Measurements from ENCODE around the gene GPR158.
"Not testable (repeated sequence)": the region's sequence is repeated elsewhere in the genome, so short reads cannot be mapped to it uniquely, and the experiment has no call there.

Gene GPR158

DNA sequence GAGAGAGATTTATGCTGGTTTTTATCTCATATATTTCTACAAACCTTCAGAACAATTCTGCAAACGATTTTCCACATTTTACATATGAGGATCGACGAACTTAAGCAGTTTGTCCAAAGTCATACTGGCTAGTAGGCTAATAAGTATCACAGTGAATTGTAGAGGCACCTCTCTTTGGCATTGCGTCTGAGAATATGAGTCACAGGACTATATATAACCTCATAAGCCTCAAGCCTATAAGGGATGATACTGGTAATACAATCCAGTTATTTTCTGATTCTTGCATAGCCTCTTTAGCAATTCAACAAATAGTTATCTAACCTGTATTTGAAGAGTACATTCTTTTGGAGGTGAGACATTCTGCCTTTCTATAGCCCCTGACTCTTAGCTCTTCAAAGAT, 129.8 kb downstream of the GPR158 start:
- DNase-seq = no peak

DNA sequence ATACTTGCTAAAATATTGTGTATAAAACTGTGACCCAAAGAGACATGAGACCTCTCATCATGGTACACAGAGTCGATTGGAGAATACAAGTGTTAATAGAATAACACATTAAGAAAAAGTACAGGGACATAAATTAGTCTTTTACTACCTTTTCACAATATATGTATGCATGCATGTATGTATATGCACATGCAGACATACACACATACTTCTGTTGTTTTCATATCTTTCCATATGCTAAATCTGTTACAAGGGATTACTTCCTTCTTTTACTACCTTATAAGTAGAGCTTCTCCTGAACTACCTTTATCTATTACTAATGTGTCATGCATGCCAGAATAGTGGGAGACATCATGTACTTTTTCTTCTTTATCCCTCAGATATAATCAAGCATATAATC, 131.6 kb downstream of the GPR158 start:
- no peak for DNase-seq

DNA sequence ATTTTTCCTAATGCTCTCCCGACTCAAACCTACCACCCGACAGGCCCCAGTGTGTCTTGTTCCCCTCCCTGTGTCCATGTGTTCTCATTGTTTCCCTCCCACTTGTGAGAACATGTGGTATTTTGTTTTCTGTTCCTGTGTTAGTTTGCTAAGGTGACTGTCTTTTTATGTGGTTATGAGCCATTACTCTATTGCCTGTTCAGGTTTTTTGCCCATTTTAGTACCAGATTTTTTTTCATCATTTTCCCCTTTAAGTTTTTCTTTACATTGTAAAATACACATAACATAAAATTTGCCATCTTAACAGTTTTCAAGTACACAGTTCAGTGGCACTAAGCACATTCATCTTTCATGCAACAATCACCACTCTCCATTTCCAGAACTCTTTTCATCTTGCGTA, 133.5 kb downstream of the GPR158 start:
- no peak for DNase-seq

DNA sequence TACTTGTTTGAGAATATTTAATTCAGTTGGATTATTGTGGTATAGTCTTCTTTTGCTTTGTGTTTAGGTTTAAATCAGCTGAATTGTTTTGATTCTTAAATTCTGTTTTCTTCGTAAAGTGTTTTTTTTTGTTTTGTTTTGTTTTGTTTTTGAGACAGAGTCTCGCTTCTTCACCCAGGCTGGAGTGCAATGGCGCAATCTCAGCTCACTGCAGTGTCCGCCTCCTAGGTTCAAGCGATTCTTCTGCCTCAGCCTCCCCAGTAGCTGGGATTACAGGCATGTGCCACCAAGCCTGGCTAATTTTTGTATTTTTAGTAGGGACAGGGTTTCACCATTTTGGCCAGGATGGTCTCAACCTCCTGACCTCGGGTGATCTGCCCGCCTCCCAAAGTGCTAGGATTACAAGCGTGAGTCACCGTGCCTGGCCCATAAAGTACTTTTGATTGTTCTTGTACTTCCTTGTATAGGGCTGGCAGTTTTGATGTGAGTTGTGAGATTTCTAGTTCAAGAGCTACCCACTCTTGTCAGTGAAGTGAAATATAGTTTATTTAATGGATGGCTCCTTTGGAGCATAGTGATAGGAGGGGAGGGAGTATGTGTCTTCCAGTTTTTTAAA, 142.9 kb downstream of the GPR158 start:
- not testable (repeated sequence) for DNase-seq

DNA sequence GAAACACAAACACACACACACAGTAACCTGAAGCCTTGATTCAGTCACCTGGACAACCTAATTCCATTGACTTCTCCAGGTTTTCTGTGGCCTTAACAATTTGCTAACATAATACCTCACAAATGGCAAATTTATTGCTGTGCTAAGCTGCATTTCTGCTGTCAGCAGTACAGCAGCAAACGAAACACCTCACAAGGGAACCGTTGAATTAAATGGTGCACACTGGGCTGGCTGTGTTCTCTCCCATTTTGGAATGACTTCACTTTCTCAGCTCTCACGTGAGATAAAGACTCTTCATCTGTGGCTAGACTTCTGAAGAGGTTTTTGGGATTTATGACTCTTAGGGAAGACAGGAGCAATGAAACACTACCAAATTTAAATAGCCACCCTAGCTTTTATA, 152.5 kb downstream of the GPR158 start:
- DNase-seq = no peak

DNA sequence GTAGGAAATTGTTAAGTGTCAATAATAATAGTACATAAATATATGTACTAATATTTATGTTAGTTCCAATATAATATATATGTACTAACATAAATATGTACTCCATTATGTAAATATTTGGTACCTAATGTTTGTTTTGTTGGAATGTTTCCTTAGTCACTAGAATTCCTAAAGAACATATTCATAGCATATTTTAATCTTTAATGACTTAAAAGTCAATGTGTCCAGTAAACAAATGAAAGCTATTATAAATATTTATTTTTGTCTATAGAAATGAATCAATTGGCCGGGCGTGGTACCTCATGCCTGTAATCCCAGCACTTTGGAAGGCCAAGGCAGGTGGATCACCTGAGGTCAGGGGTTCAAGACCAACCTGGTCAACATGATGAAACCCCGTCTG, 153.6 kb downstream of the GPR158 start:
- DNase-seq = no peak

DNA sequence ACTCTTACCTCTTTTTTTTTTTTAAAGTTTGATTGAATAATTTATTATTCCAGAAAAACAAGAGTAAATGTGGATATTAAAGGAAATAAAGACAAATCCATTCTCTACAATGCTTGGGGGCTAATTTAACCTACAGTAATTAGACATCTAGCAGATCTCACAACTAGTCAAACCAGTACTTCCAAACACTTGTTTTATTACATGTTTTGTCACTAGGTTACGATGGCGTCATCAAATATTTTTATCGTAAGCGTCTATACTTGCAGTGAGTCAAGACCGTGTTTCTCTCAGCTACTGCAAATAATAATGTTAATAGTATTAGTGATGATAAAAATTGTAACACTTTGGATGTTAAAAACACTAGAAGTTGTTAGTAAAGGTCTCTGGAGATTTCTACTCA, 154.8 kb downstream of the GPR158 start:
- DNase-seq = not testable (repeated sequence)

DNA sequence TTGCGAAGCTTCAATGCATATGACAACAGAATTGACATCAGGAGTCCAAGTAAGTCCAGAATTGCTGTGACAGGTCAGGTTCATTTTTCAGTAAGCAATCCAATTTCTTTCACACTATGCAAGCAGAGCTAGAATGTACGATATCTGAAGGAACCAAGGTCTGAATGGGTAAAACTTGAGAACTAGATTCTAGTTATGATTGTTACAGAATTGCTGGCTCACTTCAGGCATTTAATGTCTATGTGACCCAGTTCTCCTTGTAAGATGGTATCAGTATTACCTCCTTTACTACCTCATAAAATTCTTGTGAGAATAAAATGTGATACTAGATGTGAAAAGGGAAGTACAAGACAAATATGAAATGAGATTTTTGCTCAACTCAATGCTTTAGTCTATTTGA, 159.6 kb downstream of the GPR158 start:
- DNase-seq = no peak

DNA sequence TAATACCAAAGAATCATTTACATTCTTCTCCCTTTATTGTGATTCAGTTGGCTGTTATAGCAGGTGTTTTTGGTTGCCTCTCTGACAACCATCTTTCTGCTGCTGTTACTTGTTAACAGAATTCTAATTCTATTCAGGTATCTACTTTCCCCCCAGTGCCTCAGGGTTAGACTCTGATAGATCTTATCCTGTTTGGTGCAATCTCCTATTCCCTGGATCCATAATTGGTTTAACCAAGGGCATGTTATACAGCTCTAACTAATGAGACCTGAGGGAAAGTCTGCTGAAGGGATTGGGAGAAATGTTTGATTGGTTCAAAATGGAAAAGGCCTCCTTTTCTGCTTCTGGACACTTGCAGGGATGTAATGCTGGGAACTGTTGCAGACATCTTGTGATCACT, 161.5 kb downstream of the GPR158 start:
- DNase-seq = no peak

DNA sequence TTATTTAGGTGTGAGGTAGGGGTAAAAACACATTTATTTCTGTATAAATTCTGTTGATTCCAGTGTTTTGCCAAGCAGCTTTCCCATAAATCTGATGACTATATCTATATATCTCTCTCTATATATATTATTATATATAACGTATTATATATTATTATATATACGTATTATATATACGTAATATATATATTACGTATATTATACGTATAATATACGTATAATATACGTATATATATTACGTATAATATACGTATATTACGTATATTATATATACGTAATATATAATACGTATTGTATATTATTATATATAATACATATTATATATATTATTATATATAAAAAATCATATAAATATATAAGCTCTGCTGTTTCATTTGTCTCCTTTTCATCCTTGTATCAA, 163.5 kb downstream of the GPR158 start:
- DNase-seq = no peak

DNA sequence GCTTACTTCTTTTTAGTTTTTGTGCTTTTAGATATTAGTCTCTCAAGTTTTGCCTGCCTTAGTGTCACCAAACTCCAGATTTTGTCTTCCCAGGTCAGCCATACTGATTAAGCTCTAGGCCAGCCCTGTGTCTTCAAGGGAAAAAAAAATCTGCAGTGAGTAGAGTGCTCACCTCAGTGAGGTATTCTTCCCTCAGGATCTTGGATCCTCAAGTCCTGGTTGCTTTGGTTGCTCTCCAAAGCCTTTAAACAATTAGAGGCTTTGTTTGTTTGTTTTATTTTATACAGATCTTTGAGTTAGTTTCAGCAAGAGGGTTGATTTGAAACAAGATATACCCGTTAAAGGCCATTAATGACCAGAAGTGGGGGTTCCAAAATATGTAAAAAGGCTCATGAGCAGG, 165.2 kb downstream of the GPR158 start:
- no peak for DNase-seq

DNA sequence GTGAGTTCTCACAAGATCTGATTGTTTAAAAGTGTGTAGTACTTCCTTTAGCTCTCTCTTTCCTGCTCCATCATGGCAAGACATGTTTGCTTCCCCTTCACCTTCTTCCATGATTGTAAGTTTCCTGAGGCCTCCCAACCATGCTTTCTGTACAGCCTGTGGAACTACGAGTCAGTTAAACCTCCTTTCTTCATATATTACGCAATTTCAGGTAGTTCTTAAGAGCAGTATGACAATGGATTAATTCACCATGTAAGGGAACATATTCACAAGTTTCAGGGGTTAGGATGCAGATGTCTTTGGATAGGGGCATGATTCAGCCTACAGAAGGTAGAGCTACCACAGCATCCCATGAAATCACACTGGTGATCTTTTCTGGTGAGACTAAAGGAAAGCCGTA, 174.7 kb downstream of the GPR158 start:
- no peak for DNase-seq

DNA sequence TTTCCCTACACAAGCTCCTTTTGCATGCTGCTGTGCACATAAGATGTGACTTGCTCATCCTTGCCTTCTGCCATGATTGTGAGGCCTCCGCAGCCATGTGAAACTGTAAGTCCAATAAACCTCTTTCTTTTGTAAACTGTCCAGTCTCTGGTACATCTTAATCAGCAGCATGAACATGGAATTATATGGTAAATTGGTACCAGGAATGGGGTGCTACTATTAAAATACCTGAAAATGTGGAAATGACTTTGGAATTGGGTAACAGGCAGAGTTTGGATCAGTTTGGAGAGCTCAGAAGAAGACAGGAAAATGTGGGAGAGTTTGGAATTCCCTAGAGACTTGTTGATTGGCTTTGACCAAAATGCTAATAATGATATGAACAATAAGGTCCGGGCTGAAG, 181.8 kb downstream of the GPR158 start:
- DNase-seq = no peak

DNA sequence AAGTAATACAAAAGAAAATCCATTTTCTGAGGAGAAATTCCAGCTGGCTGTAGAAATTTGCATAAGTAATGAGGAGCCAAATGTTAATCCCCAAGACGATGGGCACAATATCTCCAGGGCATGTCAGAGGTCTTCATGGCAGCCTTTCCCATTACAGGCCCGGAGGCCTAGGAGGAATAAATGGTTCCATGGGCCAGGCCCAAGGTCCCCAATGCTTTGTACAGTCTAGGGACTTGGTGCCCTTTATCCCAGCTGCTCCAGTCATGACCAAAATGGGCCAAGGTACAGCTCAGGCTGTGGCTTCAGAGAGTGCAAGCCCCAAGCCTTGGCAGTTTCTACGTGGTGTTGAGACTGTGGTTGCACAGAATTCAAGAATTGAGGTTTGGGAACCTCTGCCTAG, 182.5 kb downstream of the GPR158 start:
- no peak for DNase-seq

DNA sequence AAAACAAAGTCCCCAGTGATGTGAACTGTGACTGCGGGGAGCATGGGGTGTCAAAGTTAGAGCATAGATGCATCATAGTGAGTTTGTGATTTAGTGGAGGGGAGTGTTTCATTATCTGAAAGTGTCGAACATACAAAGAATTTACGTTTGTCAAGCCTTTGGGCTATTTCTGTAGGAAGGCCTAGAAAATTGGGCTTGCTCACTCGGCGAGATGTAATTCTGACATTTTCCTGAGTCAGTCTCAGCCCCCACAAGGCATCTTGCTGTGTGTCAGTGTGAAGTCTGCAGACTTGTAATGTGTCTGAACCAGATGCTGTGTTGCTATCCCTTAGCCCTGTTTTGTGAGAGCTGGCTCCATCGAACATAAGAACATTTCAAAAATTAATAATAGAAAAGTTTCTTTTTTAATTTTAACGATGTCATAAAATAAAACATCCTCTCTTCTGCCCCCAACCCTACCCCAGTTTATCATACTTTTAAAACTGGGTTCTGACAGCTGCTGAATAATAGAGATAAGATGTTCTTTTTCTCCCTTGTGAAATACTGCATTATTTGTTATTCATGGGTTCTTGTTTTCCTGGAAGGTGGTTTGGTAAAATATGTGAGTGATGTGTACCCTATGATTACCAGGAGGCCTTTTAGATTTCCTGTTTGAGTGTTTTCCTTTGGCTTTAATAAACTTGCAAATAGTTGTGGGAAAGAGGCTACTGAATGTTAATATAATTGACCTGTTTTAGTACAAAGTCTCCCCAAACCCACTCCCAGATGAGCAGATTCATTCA, 207.4 kb downstream of the GPR158 start:
- no peak for DNase-seq

DNA sequence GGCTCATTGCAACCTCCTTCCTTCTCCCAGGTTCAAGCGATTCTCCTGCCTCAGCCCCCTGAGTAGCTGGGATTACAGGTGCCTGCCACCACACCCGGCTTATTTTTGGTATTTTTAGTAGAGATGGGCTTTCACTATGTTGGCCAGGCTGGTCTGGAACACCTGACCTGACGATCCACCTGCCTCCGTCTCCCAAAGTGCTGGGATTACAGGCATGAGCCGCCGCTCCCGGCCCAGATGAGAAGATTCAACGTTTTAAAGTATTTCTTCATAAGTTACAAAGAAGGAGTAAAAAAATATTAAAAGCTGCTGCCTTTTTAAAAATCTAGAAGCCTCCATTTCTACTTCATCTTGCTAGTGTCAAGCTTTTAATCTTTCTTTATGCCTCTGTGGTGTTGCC, 208.1 kb downstream of the GPR158 start:
- not testable (repeated sequence) for DNase-seq

DNA sequence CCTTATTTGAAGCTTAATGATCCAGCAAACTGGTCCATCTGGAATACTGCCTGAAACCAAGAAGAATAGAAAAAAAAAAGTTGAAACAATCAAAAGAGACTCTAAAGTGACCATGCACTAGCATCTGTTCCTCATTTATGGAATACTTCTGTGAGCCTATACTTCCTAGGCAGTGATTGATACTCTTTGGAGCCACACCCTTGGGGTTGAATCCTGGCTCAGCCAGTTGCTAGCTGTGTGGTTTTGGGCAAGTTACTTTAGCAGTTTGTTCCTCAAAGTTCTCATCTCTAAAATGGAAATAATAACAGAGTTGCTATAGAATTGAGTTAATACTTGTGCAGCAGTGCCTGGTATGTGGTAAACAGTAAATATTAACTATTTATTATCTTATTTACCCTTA, 208.9 kb downstream of the GPR158 start:
- no peak for DNase-seq

DNA sequence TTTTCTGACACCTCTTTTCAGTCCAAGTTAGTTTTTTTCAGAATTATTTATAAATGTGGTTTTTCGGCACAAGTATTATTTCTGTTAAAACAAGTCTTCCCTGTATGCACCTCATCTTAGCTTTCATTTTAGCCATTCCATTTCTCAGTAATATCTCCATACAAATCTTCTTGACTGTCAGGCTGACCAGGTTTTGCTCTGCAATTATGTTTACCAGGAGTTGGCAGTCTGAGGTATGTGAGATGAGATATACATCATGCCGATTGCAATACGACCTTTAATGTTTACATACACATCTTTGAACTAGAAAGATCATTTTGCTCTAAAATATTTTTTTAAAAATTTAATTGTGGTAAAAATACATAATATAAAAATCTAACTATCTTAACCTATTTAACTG, 209.8 kb downstream of the GPR158 start:
- DNase-seq = no peak

DNA sequence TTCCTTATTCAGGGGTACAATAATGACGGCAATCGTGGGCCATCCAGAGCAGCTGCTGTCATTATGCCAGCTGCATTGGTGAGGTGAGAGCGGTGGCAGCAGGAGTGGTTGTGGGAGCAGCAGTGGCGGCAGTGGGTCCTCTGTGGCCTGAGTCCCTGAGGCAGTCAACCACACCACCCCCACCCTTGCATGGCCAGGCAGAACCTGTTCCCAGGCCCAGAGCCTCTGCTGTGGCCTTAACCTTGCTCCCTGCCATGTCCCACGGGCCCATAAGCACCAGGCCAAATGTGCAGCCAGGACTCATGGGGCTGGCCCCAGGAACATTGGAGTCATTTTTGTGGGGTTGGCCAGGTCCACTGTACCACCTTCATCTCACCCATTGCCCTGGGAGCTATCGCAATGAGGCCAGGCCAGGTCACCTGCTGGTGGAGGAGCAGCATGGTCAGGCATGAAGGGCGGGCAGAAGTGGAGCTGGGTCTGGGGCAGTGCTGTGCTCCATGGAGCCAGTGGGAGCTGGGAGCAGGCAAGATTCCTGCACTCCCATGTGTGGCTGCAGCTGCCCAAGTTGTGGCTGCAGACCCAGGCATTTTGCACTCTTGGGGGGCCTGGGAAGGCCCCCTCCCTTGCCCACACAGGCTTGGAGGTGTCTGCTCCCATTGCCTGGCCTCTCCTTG, 213.5 kb downstream of the GPR158 start:
- DNase-seq = no peak

DNA sequence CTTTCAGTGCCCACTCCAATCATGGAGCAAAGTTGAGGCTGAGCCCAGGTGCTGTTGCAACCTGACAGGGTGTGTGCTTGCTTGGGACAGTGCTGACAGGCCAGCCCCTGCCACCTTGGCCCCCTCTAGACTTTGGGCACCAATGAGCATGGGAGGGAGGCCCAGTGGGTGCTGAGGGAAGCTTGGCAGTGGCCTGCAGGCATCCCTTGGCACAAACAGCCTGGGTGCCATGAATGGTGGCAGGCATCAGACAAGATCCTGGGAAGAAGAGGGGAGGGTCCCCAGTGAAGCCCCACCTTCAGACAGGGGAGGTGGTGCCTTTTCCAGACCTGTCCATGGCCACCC, 214.0 kb downstream of the GPR158 start:
- no peak for DNase-seq

DNA sequence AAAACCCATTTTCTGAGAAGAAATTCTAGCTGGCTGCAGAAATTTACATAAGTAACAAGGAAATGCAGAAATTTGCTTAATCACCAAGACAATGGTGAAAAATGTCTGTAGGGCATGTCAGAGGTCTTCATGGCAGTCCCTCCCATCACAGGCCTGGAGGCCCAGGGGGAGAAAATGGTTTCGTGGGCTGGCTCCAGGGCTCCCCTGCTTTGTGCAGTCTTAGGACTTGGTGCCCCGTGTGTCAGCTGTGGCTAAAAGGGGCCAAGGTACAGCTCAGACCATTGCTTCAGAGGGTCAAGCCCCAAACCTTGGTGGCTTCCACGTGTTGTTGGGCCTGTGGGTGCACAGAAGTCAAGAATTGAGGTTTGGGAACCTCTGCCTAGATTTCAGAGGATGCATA, 215.9 kb downstream of the GPR158 start:
- no peak for DNase-seq

DNA sequence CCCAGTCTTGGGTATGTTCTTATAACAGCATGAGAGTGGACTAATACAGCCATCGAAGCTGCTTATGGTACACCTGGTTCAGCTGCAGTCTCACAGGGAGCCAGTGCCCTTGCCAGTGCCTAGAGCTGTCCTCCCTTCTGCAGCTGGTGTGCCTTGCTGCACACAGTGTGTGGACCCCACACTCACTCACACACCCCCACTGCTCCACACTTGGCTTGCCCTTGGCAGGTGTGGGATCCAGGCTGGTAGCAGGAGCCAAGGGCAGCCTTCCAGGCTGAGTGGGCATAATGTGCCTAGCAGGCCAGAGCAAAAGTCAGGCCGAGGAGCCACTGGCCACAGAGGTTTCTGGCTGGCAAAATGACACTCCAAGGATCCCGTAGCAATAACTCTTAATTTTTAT, 217.3 kb downstream of the GPR158 start:
- no peak for DNase-seq

DNA sequence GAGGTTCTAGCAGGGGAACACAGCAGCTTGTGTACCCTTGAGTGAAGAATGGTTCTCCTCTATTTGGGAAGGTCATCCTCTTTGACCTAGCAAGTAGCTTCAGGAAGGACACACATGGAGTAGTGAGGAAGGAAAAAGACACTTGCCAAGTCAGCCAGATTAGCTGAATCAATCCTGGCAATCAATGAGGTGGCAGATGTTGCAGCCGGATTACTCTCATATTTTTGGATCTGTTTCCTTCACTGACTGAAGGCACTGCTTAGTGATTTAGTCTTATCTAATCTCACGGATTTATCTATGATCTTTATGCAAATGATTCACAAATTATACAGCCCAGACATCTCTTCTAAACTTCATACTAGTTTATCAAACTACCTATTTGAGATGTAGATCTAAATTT, 218.8 kb downstream of the GPR158 start:
- no peak for DNase-seq

DNA sequence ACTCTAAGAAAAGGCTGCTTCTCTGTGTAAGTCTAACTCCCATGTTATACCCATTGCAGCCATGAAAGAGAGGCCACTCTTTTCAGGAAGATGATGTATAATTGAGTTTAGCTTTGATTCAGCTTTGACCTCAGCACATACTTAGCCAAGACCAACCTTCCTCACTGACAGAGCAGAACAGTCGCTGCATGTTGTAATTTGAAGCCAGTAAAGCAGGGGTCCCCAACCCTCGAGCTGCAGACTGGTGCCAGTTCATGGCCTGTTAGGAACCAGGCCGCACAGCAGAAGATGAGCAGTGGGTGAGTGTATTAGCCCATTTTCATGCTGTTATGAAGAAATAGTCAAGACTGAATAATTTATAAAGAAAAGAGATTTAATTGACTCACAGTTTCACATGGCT, 223.9 kb downstream of the GPR158 start:
- no peak for DNase-seq

DNA sequence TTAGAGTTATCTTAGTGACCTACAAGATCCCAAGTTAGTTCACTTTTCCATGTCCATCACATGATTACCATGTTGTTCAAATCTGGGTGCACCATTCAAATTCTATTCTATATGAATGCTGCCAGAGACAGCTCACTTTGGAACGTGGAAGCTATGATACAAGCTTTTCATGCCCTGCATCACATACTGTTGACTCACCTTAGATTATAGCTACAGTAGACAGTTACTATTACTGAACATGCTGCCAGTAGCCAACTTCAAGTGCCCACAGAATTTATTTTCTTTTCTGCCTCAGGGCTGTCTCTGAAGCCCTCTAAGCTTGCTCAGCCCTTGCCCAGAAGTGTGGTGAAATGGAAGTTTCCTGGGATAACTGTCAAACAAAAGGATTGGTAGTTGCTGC, 231.1 kb downstream of the GPR158 start:
- DNase-seq = no peak

Measured in activated CD4-positive, CD25-positive, alpha-beta regulatory T cell treated with anti-CD3 and anti-CD28 coated beads, Interleukin-2, amount 50 U/mL, for 72 hours (primary cell).